B cell (primary cell): ENCODE results near the gene TFAP2A. TPM values are rescaled to one million over a fixed set of nuclear protein-coding genes. Genes with fewer than 3 reads are reported as not detected.

Source experiments
- ATAC-seq: fragments of 200-7000 bp; cut with Tn5 transposase; one replicate; pipeline ENCODE4 v1.10.0; 2021; ENCODE audit warnings: low read depth, mild to moderate bottlenecking, moderate number of reproducible peaks, moderate library complexity
- CTCF ChIA-PET: fragments of 350-600 bp; sonication (Branson Sonifier 250); formaldehyde crosslinking; loops from one replicate; lab custom pipeline; 2021; ENCODE audit warnings: antibody characterized with exemption, inconsistent platforms; lab: Charles Lee
- POLR2A ChIA-PET: fragments of 350-600 bp; sonication (Branson Sonifier 250); formaldehyde crosslinking; loops from one replicate; lab custom pipeline; 2021; ENCODE audit warnings: antibody characterized with exemption; lab: Charles Lee
- DNase-seq: peaks from one replicate; pipeline ENCODE4 v3.0.0; 2013
- H2AFZ ChIP-seq: 2 replicates; pipeline ENCODE4 v1.6.1; 2012; ENCODE audit warnings: mild to moderate bottlenecking, low read depth, low read length; ENCODE audit not compliant: insufficient read depth, poor library complexity, severe bottlenecking
- H3K27ac ChIP-seq, 2 donors: 1 replicate in 1 of 2; 2 replicates in 1 of 2; pipeline ENCODE4 v1.5.1; 2012 to 2013; ENCODE audit warnings: low read length in 2 of 2, mild to moderate bottlenecking in 2 of 2, moderate library complexity in 1 of 2
- H3K27me3 ChIP-seq, 4 experiments: fragments of 200-600 bp in 1 of 4; sonication (generic) in 1 of 4; replicated peaks in 1 of 4; 1 replicate in 2 of 4; 2 replicates in 2 of 4; pipeline versions ENCODE4 v1.6.1 to v1.7.0; 2013 to 2016; ENCODE audit warnings: low read length in 3 of 4, mild to moderate bottlenecking in 2 of 4, mixed read lengths in 1 of 4, moderate library complexity in 1 of 4; ENCODE audit not compliant: insufficient read depth in 4 of 4, control insufficient read depth in 3 of 4; ENCODE audit errors: control extremely low read depth in 1 of 4
- H3K36me3 ChIP-seq, 2 experiments: replicated peaks in 1 of 2; 1 replicate in 1 of 2; 2 replicates in 1 of 2; pipeline versions ENCODE4 v1.6.1 to v1.7.1; 2013; ENCODE audit warnings: low read length in 1 of 2; ENCODE audit not compliant: insufficient read depth in 2 of 2, control insufficient read depth in 1 of 2; ENCODE audit errors: control extremely low read depth in 1 of 2, extremely low read depth in 1 of 2
- H3K4me1 ChIP-seq, 2 donors: fragments of 200-600 bp in 1 of 2; sonication (generic) in 1 of 2; 1 replicate in 1 of 2; 2 replicates in 1 of 2; pipeline versions ENCODE4 v1.5.1 to v1.6.1; 2013 to 2017; ENCODE audit warnings: low read length in 2 of 2; ENCODE audit not compliant: control insufficient read depth in 2 of 2, insufficient read depth in 2 of 2
- H3K4me2 ChIP-seq: replicated peaks from 2 replicates; pipeline ENCODE3; 2012; ENCODE audit warnings: mild to moderate bottlenecking, low read depth, low read length; ENCODE audit not compliant: poor library complexity, severe bottlenecking
- H3K4me3 ChIP-seq, 5 experiments: fragments of 200-600 bp in 1 of 5; sonication (generic) in 1 of 5; 1 replicate in 3 of 5; 2 replicates in 2 of 5; pipeline versions ENCODE4 v1.5.1 to v1.7.0; 2011 to 2016; ENCODE audit warnings: low read length in 4 of 5, mild to moderate bottlenecking in 4 of 5, low read depth in 2 of 5, control low read depth in 1 of 5, moderate library complexity in 1 of 5; ENCODE audit not compliant: insufficient read depth in 1 of 5; ENCODE audit errors: control extremely low read depth in 1 of 5, extremely low read depth in 1 of 5
- H3K79me2 ChIP-seq: fragments of 200-600 bp; sonication (generic); one replicate; pipeline ENCODE4 v1.6.0; 2016; ENCODE audit warnings: low read length; ENCODE audit not compliant: control insufficient read depth, insufficient read depth
- H3K9ac ChIP-seq: fragments of 200-600 bp; sonication (generic); 2 replicates; pipeline ENCODE4 v1.6.1; 2017; ENCODE audit warnings: mild to moderate bottlenecking, low read length, moderate library complexity
- H3K9me3 ChIP-seq, 3 donors: one replicate each; pipeline versions ENCODE4 v1.6.1 to v1.7.1; 2013; ENCODE audit warnings: low read length in 2 of 3; ENCODE audit not compliant: control insufficient read depth in 2 of 3, insufficient read depth in 1 of 3; ENCODE audit errors: control extremely low read depth in 1 of 3
- H4K20me1 ChIP-seq: 2 replicates; pipeline ENCODE4 v1.6.0; 2012; ENCODE audit warnings: mild to moderate bottlenecking, low read length; ENCODE audit not compliant: insufficient read depth, control insufficient read depth, poor library complexity, severe bottlenecking
- H3K27ac Mint-ChIP-seq: one replicate; pipeline ENCODE4 v1.8.0; 2021; ENCODE audit warnings: mixed read lengths
- H3K27me3 Mint-ChIP-seq: one replicate; pipeline ENCODE4 v1.8.0; 2021; ENCODE audit warnings: mixed read lengths
- H3K4me1 Mint-ChIP-seq: one replicate; pipeline ENCODE4 v1.8.0; 2021; ENCODE audit warnings: mixed read lengths
- H3K4me3 Mint-ChIP-seq: one replicate; pipeline ENCODE4 v1.8.0; 2021; ENCODE audit warnings: mixed read lengths
- H3K9me3 Mint-ChIP-seq: one replicate; pipeline ENCODE4 v1.8.0; 2022; ENCODE audit warnings: mixed read lengths; ENCODE audit not compliant: insufficient read depth
- EZH2 ChIP-seq: IDR thresholded peaks from 2 replicates; pipeline ENCODE4 v1.6.1; 2012; ENCODE audit warnings: borderline replicate concordance, low read depth, mild to moderate bottlenecking, moderate library complexity, low read length; ENCODE audit not compliant: insufficient read depth, poor library complexity, severe bottlenecking
- WGBS: methylation state at CpG from one replicate; pipeline ENCODE4 v1.1.5; 2013; ENCODE audit warnings: missing lambda C conversion rate; ENCODE audit not compliant: insufficient coverage; 5-methylcytosine and 5-hydroxymethylcytosine counted together
- intact Hi-C: fragments of 100-400 bp; cut with micrococcal nuclease; formaldehyde crosslinking; loops from one replicate; pipeline ENCODE4 v1.10.0; 2022
- polyA plus RNA-seq: library from polyadenylated mRNA; depleted of rRNA; stranded (reverse); fragments of >200 nt; gene quantifications from 2 replicates; pipeline ENCODE4 v1.2.3, GENCODE V29; 2012
- total RNA-seq, 2 donors: library from RNA; stranded (reverse); fragments of 120-200 nt in 1 of 2; gene quantifications; 1 replicate in 1 of 2; 2 replicates in 1 of 2; pipeline versions ENCODE4 v1.2.3 to v1.2.4, GENCODE V29; 2013 to 2022
- TF ChIP-seq, protein P1 (sequence below): fragments of 200-600 bp; IDR thresholded peaks from one replicate; pipeline ENCODE4 v1.8.0; 2022; ENCODE audit warnings: antibody characterized with exemption, mild to moderate bottlenecking

TFAP2A gene
- total and polyA plus RNA-seq, 2 donors (not counting 1 experiment from before 2014, with no cell fraction given) = not detected

DNA sequence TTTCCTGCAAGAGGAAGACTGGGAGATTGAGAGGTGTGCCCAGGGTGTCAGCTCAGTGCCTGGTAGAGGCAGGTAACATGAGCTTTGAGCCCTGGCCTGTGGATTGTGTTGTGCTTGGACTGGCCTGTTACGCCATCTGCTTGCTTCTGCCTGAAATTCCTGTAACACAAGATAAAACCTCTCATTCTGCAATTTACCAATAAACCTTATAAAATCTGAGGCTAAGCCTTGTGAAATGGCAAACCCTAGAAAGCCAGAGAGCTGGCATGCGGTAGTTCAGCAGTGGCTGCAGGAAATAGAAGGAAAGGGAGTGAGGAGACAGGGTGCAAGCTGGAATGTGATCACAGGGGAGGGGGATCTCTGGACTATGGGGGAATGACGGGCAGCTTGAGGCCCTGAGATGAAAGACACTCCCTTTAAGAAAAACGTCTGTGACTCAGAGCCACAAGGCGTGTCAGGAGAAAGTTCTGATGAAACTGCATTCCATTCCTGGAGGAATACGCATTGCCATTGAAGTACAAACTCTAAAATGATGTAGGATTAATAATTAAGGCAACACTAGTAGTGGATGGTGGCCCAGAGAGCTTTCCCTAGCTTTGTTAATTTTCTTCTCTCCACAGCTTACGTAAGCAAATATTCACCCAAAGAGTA, 26.3 kb upstream of the TFAP2A start:
- Histone ChIP-seq H3K79me2 (no peaks in the 10 kb centered on the region), H3K4me1 (no peaks in the 10 kb centered on the region), H4K20me1 (no peaks in the 10 kb centered on the region), H3K9ac (no peak overlapping the region), H3K4me2 (no peak overlapping the region), H2AFZ (no peak overlapping the region), H3K9me3 (peaks cover 0 to 3% (median 3%) of the 10 kb centered on the region in 3 donors), H3K4me3 (no peak overlapping the region), H3K27me3 (no peaks in the 10 kb centered on the region), H3K36me3 (no peaks in the 10 kb centered on the region), H3K27ac (no peak overlapping the region)
- Mint-ChIP-seq H3K4me1 (no peaks in the 10 kb centered on the region), H3K27ac (no peak overlapping the region), H3K27me3 (peaks cover 33% of the 10 kb centered on the region), H3K4me3 (no peak overlapping the region), H3K9me3 (peaks cover 4% of the 10 kb centered on the region)
- no peak for TF ChIP-seq EZH2
- TF ChIP-seq, protein P1, sequence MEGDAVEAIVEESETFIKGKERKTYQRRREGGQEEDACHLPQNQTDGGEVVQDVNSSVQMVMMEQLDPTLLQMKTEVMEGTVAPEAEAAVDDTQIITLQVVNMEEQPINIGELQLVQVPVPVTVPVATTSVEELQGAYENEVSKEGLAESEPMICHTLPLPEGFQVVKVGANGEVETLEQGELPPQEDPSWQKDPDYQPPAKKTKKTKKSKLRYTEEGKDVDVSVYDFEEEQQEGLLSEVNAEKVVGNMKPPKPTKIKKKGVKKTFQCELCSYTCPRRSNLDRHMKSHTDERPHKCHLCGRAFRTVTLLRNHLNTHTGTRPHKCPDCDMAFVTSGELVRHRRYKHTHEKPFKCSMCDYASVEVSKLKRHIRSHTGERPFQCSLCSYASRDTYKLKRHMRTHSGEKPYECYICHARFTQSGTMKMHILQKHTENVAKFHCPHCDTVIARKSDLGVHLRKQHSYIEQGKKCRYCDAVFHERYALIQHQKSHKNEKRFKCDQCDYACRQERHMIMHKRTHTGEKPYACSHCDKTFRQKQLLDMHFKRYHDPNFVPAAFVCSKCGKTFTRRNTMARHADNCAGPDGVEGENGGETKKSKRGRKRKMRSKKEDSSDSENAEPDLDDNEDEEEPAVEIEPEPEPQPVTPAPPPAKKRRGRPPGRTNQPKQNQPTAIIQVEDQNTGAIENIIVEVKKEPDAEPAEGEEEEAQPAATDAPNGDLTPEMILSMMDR = no peak
- no peak for DNase-seq
- intact Hi-C loops = no loop called here
- POLR2A ChIA-PET = no interaction called here
- CTCF ChIA-PET = no interaction called here
- WGBS = 89% methylated on average over 3 of the region's 7 CpGs
- ATAC-seq = no peak

DNA sequence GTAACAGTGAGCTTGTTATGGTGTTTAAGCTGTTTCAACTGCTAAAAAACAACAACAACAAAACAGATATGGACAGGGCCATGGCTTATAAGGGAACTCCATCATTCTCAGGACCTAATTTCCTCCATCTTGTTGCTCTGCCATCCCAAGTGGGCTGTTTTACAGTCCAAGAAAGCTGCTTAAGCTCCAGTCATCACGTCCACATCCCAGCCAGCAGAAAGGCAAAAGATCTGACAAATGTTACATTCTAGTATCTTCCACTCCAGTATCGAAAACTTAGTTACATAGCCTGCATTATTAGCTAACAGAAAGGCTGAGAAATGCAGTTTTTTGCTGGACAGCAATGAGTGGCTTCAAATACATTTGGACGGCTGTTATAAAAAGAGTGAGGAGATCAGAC, 23.0 kb upstream of the TFAP2A start:
- Histone ChIP-seq H3K27ac (no peak overlapping the region), H3K79me2 (no peaks in the 10 kb centered on the region), H4K20me1 (no peaks in the 10 kb centered on the region), H3K36me3 (no peaks in the 10 kb centered on the region), H3K4me2 (no peak overlapping the region), H3K27me3 (no peaks in the 10 kb centered on the region), H3K9ac (no peak overlapping the region), H3K4me3 (no peak overlapping the region), H3K4me1 (peaks cover 0 to 5% of the 10 kb centered on the region in 2 donors), H2AFZ (no peak overlapping the region), H3K9me3 (peaks cover 0 to 3% (median 3%) of the 10 kb centered on the region in 3 donors)
- Mint-ChIP-seq H3K4me3 (no peak overlapping the region), H3K27ac (no peak overlapping the region), H3K27me3 (peaks cover 23% of the 10 kb centered on the region), H3K4me1 (peaks cover 2% of the 10 kb centered on the region), H3K9me3 (peaks cover 4% of the 10 kb centered on the region)
- intact Hi-C loops = no loop called here
- no peak for DNase-seq
- 96% methylated on average over 3 of the region's 3 CpGs for whole genome bisulfite sequencing
- CTCF ChIA-PET = interaction anchor here (2.2 kb wide), 1 partner anchor 9 kb away, joined by 7 read pairs; no protein-coding TSS in a partner anchor
- POLR2A ChIA-PET = no interaction called here
- TF ChIP-seq, protein P1 = no peak
- no peak for TF ChIP-seq EZH2
- no peak for ATAC-seq
